GM18526 (cell line): ENCODE data around the gene SCD5.

Experiments
- POLR2A ChIP-seq: IDR thresholded peaks from 3 replicates; pipeline ENCODE4 v1.6.1; 2011; ENCODE audit not compliant: insufficient read length; ENCODE audit errors: extremely low read depth

Gene SCD5

DNA sequence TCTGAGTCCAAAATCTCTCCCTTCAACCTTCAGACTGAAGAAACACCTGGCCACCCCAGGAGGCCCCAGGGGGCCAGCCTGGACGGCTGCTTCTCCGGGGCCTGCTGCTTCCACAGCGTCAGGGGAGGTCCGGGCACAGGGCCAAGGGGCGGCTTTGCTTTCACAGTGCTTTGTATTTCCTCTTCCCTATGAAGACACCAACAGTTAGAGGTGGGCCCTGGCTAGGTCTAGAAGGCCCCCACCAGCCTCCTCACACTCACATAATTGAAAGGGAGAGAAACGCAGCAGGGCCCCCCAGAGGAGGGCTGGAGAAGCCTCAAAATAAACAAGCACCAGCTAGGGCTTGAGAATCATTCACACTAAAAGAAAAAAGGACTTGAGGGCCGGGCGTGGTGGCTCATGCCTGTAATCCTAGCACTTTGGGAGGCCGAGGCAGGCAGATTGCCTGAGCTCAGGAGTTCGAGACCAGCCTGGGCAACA, 17.8 kb downstream of the SCD5 start:
- no peak for TF ChIP-seq POLR2A

DNA sequence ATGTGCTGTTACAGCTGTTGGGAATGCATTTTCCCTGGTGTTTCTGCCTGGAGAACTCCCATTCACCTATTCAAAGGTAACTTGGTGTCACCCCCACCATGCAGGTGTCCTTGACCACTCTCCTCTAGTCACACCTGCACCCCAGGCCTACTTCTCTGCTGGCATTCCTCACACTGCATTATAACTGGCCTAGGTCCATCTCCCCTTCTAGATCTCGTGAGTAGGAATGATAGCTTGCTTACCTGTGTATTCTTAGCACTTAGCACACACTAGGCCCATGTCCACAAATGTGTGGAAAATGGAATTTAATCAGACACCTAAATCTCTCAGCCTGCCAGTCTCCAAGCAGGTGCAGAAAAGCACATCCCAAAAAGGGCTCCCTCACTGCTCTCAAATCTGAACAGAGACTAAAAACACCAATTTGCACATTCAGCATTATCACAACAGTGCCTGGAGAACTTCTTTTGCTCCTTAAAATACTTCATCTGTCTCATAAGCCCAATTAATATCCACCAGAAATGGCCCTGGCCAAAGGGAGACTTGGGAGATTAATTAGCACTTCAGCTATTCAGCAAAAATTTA, 18.3 kb downstream of the SCD5 start:
- TF ChIP-seq POLR2A, result no peak

DNA sequence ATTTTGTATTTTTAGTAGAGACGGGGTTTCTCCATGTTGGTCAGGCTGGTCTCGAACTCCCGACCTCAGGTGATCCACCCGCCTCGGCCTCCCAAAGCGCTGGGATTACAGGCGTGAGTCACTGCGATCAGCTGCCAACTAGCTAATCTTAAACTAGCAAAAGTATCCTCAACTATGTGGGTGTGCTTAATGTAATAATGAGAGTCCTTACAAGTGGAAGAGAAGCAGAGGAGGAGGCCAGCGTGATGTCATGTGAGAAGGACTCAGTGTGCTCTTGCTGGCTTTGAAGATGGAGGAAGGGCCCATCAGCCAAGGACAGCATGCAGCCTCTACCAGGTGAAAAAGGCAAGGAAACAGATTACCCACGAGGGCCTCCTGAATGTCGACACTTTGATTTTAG, 19.6 kb downstream of the SCD5 start:
- no peak for TF ChIP-seq POLR2A

DNA sequence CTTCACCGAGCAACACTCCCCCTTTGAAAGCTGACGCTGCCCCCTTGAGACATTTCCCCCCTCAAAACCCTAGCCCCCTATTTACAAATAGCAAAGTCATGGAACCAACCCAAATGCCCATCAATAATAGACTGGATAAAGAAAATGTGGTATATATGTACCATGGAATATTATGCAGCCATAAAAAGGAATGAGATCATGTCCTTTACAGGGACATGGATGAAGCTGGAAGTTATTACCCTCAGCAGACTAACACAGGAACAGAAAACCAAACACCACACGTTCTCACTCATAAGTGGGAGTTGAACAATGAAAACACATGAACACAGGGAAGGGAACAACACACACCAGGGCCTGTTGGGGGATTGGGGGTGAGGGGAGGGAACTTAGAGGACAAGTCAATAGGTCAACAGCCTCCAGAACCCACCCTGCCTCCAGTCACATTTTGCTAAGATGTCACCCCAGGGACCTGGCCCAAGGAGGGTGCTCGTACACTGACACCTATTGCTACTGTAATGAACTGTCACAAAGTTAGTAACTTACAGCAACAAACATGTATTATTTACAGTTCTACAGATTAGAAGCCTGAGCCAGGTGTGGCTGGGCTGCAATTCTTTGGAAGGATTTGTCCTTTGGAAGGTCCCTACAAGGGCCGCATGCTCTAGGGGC, 20.6 kb downstream of the SCD5 start:
- no peak for TF ChIP-seq POLR2A

DNA sequence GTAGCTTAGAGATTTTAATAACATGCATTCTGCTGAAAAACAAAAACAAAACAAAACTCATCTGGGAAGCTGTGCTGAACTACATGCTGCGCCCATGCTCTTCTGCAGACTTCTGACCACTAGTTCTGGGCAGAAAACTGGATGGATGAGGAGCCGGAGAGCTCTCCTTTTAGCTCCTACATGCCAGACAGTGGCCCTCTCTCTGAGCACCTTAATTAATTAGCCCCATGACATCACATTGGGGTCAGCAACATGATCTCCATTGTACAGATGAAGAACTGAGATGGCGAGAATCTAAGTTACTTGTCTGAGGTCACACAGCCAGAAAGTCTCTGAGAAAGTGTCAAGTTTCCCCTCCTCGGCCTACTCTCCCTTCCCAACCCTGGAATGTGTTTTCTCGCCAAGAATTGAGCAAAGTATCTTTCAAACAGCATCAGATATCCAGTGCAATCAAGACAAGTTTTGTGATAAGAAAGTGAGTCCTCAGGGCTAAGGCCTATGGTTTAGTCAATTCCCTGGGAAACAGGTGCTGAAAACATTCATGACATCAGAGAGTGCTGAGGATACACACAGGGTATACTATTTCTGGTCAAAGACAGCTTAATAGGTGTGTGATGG, 21.6 kb downstream of the SCD5 start:
- TF ChIP-seq POLR2A, result no peak

DNA sequence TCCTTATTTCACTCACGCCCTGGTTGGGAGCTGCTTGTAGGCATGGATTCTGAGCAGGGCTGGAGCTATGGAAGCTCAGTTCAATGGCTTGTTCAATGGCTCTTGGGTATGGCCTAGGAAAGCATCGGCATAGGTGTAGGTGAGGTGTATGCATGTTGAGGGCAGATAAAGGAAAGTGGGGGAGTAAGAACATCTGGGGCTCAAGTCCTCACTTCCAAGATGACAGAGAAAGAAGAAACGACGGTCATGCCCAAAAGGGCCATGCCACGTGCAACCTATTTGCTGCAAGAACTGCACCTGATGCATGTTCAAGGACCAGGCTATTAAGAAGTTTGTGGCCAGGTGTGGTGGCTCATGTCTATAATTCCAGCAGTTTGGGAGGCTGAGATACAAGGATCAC, 23.4 kb downstream of the SCD5 start:
- no peak for TF ChIP-seq POLR2A

DNA sequence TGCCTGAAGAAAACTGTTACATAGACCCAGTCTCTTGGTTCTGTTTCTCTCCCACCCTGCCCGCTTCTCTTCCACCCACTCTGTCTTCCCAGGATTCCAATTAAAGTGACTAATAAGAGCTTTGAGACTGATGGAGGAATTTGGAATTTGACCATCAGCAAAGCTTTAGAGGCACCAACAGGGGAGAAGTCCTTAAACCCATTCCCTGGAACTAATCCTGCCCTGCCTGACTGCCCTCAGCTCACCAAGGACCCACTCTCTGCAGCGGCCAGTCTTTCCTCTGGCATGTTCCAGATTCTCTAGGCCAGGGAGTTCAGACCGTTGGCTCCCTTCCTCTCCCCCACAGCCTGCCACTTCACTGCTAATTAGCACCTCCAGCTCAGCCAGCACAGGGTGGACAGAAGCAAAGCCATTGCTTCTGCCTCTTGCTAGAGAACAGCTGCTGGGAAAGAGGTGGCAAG, 23.9 kb downstream of the SCD5 start:
- no peak for TF ChIP-seq POLR2A

DNA sequence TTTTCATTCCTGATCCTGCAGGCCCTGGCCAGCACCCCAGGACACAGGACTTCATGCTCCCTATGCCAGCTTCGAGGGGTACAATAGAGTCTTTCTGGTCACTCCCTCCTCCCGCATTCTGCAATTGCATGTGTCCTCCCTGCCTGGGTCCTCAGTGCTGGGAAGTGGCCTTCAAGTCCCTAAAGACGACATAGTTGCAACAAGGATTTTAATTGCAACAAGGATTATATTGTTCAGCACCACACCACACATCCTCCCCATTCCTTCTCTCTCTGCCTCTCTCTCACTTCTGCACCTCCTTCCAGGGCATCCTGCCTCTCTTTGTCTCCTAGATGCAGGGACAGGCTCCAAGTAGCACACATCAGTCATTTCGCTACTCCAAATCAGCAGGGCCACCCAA, 25.5 kb downstream of the SCD5 start:
- TF ChIP-seq POLR2A, result no peak

DNA sequence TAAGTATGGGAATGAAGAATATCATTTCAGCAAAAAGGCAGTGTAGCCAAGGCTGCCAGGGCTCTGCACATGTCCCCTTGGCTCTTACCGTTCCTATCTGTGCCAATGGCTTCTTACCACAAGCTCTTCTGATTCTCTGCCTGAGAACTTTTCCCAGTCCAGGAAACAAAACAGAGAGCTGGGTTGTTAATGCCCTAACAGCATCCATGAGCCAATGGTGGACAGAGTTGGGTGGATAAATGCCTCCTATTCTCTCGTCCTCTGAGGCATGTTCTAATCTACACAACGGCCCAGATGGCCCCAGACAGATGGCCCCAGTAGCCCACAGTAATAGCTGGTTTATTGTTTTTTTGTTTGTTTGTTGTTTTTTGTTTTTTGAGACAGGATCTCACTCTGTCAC, 28.0 kb downstream of the SCD5 start:
- TF ChIP-seq POLR2A, result no peak

DNA sequence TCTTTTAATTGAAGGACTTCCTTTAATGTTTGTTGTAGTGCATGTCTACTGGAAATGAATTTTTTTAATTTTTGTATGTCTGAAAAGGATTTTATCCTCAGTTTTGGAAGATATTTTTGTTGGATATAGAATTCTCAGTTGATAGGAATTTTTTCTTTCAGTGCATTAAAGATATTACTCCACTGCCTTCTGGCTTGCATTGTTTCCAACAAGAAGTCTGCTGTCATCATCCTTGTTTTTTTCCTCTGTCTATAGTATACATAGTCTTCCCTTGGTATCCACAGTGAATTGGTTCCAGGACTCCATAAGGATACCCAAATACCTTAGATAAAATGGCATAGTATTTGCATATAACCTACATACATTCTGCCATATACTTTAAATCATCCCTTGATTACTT, 33.5 kb downstream of the SCD5 start:
- no peak for TF ChIP-seq POLR2A

DNA sequence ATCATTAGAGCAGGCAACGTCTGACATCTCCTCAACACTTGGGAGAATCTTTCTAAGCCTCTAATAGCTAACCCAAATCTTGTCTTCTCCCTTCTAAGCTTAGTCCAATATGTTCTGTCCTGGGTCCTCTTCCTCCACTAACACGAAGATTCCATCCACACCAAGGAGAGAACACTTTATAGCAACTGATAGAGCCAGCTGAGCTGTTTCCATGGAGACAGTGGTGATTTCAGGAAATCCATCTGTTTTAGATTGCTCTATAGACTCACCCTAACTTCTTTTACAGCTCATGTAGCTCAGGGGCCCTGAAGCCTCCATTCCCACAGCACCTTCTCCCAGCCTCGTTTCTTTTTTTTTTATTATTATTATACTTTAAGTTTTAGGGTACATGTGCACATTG, 37.4 kb downstream of the SCD5 start:
- TF ChIP-seq POLR2A, result no peak

DNA sequence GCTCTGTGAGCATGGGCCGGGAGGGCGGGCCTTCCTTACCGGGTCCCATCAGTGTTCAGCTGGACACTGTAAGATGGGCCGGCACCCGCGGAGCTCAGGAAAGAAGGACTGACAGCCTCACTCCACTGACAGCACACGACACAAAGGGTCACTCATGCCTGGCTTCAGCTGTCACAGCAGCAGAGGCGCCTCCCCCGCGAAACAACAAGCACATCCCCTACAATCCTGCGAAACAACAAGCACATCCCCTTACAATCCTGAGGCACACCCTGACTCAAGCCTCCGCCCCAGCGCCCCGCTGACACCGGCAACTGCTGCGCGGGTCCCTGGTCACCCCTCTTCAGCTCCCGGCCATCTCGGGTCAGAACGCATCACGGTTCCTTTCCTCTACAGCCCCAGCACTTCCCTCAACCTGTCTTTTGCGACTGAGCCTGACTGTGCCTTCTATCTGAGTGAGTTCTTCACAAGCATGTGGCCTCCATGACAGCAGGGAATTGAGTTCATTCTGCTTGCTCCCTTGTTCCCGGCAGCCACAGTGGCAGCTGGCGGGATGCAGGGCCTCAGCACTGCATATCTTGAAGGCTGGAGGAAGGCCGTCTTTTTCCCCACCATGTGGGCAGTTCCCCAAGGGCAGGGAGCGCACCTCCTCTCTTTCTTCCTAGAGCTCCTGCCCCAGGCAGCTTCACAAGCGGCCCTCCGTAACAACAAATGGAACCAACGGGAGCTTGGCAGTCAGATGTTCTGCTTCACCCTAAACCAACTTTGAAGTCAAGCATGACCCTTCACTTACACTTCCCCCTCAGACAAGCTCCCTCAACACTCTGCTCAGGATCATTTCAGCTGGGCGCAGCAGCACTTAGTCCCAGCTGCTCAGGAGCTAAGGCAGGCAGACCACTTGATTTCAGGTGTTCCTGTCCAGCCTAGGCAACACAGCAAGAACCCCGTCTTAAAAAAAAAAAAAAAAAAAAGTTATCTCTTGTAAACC, 39.6 kb downstream of the SCD5 start:
- TF ChIP-seq POLR2A, result no peak

DNA sequence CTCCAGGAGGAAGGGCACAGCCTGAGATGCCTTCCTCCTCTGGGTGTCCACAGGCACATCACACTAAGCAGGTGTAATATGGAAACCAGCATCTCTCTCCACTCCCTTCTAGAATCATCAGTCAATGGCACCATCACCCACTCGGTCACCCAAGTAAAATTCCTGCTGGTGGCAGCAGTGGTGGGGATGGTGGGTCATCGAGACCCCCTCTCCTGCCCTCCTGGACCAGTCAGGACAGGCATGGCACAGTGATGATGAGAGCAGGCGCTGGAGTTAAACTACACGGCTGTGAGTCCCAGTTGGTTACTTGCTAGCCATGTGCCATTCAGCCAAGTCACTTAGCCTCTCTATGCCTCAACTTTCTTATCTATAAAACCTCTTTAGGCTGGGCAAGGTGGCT, 42.5 kb downstream of the SCD5 start:
- TF ChIP-seq POLR2A, result no peak

DNA sequence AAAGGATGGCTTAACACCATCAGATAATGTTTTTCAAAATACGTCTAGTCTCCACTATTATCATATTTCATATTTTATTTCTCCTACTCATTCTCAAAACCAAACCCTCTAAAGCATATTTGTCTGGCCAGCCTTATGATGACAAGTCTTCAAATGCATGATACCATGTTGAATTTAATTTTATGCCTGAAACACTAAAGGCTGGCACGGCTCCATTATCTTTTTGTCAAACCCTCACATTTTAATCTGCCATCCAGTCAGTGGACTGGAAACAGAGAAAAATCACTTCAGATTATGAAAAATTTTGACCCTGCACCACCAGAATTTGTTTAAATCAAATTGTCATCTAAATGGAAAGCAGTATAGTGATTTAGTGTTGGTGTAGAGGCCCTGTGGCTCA, 42.9 kb downstream of the SCD5 start:
- TF ChIP-seq POLR2A, result no peak

DNA sequence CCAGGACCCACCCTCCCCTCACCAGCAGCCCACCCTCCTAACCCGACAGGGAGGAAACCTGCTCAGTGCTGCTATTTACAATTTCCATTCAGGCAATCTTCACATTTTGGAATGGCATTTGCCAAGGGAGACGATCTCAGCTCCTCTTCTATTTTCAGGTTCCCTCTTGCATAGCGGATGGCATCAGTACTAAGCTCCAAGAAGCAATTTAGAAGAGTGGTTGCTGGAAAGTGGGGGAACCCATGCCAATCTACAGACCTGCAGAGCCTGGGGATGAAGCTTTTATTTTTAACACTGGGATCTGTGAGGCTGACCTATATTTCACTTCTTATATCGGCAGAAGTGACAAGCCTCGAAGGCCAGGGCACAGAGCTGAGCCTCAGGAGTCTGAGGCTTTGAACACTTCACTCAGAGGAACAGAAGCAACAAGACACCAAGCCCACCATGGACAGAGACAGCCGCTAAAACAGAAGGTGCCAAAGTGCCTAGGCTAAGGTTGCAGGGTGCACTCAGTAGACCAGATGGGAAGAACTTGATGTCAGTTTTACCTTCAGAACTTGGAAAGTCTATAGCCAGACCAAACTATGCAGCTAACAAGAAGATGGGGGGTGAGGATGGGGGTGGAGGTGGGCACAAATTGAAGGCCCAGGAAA, 44.0 kb downstream of the SCD5 start:
- no peak for TF ChIP-seq POLR2A
